ENCODE data around the gene HSPA1A. TPM values are rescaled to one million over a fixed set of nuclear protein-coding genes. Genes with fewer than 3 reads are reported as not detected.
"Not testable (repeated sequence)": the region's sequence is repeated elsewhere in the genome, so short reads cannot be mapped to it uniquely, and the experiment has no call there.

The HSPA1A gene
- total and polyA plus RNA-seq, 2 experiments from 2014 or later, result 51.2 to 167 TPM

- Histone ChIP-seq H3K36me3 (peaks cover 9% of the 10 kb centered on the region), H3K4me1 (ENCODE audit: low read depth) (peaks cover 5% of the 10 kb centered on the region), H3K27me3 (no peaks in the 10 kb centered on the region), H3K27ac (no peak overlapping the region), H3K9me3 (ENCODE audit: low read depth) (no peaks in the 10 kb centered on the region), H3K4me3 (no peak overlapping the region)
- DNase-seq (ENCODE audit: low read depth in 1 of 2, low spot score in 1 of 2), result no peak
- no peak for TF ChIP-seq CTCF (IDR thresholded peaks at IDR 0.05; ENCODE audit: low read depth, low read length)
Observed at GRCh38 chr6:31861150-31861549, 45.8 kb downstream of the HSPA1A start.

DNA sequence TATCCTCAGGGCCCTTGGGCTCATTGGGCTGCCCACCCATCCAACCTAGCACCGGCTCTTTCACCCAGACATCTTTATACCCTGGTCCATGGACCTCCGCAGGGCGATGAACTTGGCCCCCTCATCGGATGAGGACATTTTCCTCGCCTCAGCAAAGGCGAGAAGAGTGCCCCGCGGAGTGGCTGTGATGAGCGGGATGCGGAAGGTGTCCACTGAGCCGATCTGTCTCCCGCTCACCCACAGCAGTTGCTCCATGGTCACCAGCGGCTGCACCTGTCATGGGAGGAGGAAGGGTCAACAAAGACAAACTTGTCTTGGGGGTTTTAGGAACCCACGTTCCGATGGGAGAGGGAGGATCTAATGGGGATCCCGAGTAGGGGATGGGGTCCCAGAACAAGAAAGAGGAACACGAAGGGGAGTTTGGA lies 46.6 kb downstream of the HSPA1A start:
- H3K36me3 ChIP-seq, result peaks cover 9% of the 10 kb centered on the region
- no peak for DNase-seq (ENCODE audit: low read depth in 1 of 2, low spot score in 1 of 2)
- H3K27ac ChIP-seq, result no peak overlapping the region
- no peaks in the 10 kb centered on the region for H3K9me3 ChIP-seq (ENCODE audit: low read depth)
- H3K4me3 ChIP-seq, result peak overlapping the region; percentile 80
- H3K4me1 ChIP-seq (ENCODE audit: low read depth), result peaks cover 5% of the 10 kb centered on the region
- no peaks in the 10 kb centered on the region for H3K27me3 ChIP-seq
- no peak for TF ChIP-seq CTCF (IDR thresholded peaks at IDR 0.05; ENCODE audit: low read depth, low read length)

- H3K4me1 ChIP-seq (ENCODE audit: low read depth), result peaks cover 5% of the 10 kb centered on the region
- peak; percentile 100 for DNase-seq (ENCODE audit: low read depth in 1 of 2, low spot score in 1 of 2)
- H3K9me3 ChIP-seq (ENCODE audit: low read depth), result no peaks in the 10 kb centered on the region
- H3K4me3 ChIP-seq, result peak within 1 kb of the TSS; percentile 80
- H3K27me3 ChIP-seq, result no peaks in the 10 kb centered on the region
- H3K27ac ChIP-seq, result peak within 1 kb of the TSS; percentile 82
- H3K36me3 ChIP-seq, result peaks cover 9% of the 10 kb centered on the region
- no peak for TF ChIP-seq CTCF (IDR thresholded peaks at IDR 0.05; ENCODE audit: low read depth, low read length)
Observed at GRCh38 chr6:31862344-31863235, 47.2 kb downstream of the HSPA1A start, which contains the start of gene NEU1. NEU1 (minus strand) TSS chr6:31862821; CDS start chr6:31862776, 45 bp downstream.

DNA sequence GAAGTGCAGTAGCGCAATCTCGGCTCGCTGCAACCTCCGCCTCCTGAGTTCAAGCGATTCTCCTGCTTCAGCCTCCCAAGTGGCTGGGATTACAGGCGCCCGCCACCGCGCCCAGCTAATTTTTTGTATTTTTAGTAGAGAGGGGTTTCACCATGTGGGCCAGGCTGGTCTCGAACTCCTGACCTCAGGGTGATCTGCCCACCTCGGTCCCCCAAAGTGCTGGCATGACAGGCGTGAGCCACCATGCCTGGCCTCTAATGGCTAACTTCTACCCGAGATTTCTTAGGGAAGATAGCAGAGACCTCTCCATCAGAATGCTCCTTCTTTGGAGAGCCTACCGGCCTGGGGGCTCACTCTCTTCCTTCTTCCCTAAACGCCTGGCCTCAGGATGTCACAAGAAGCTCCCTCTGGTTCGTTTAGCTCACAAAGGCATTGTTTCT lies 48.8 kb downstream of the HSPA1A start:
- H3K4me1 ChIP-seq (ENCODE audit: low read depth); DNase-seq (ENCODE audit: low read depth in 1 of 2, low spot score in 1 of 2): not testable (repeated sequence)
- H3K27ac ChIP-seq, result peak overlapping the region; percentile 82

GRCh38 chr6:31864818-31865204 lies 49.5 kb downstream of the HSPA1A start:
- TF ChIP-seq CTCF (IDR thresholded peaks at IDR 0.05; ENCODE audit: low read depth, low read length), result no peak
- DNase-seq (ENCODE audit: low read depth in 1 of 2, low spot score in 1 of 2), result no peak

More for the DNA sequence above, 48.8 kb downstream of the HSPA1A start:
- not testable (repeated sequence) for H3K9me3 ChIP-seq (ENCODE audit: low read depth); H3K27me3 ChIP-seq; H3K36me3 ChIP-seq
- H3K4me3 ChIP-seq, result peak overlapping the region; percentile 56

More at GRCh38 chr6:31864818-31865204, 49.5 kb downstream of the HSPA1A start:
- no peaks in the 10 kb centered on the region for H3K9me3 ChIP-seq (ENCODE audit: low read depth)
- no peaks in the 10 kb centered on the region for H3K27me3 ChIP-seq
- H3K4me1 ChIP-seq (ENCODE audit: low read depth), result peaks cover 5% of the 10 kb centered on the region
- H3K36me3 ChIP-seq, result no peaks in the 10 kb centered on the region
- no peak overlapping the region for H3K27ac ChIP-seq
- no peak overlapping the region for H3K4me3 ChIP-seq

Measured in cardiac muscle cell (in vitro differentiated cells and primary cell).